Activated T-cell treated with anti-CD3 and anti-CD28 coated beads, Interleukin-2, amount 50 U/mL, for 1 hour (primary cell): ENCODE measurements around the gene TXNDC2.
"Not testable (repeated sequence)": the region's sequence is repeated elsewhere in the genome, so short reads cannot be mapped to it uniquely, and the experiment has no call there.

Source experiments
- DNase-seq: peaks from one replicate; pipeline ENCODE4 v3.0.0-alpha.2; 2020

The TXNDC2 gene

GRCh38 chr18:9885170-9886004 lies at the start of gene TXNDC2:
Gene TXNDC2, plus strand, starts transcription at chr18:9885973. Its CDS starts 708 bp downstream, at chr18:9886681.
- no peak for DNase-seq

- DNase-seq = no peak
These were observed 47.5 kb upstream of the TXNDC2 start for GRCh38 chr18:9838144-9838877.

- no peak for DNase-seq
These were observed 46.6 kb upstream of the TXNDC2 start for GRCh38 chr18:9839211-9839610.

GRCh38 chr18:9839853-9840252 lies 45.9 kb upstream of the TXNDC2 start:
- DNase-seq = no peak

- DNase-seq = no peak
These were observed 44.0 kb upstream of the TXNDC2 start for GRCh38 chr18:9841752-9842151.

GRCh38 chr18:9842448-9842847 lies 43.3 kb upstream of the TXNDC2 start:
- DNase-seq = no peak

GRCh38 chr18:9845256-9845655 lies 40.5 kb upstream of the TXNDC2 start:
- no peak for DNase-seq

GRCh38 chr18:9846162-9846925 lies 39.4 kb upstream of the TXNDC2 start:
- no peak for DNase-seq

GRCh38 chr18:9848170-9848879 lies 37.4 kb upstream of the TXNDC2 start:
- DNase-seq = no peak

GRCh38 chr18:9849407-9850283 lies 36.1 kb upstream of the TXNDC2 start:
- DNase-seq = no peak

- no peak for DNase-seq
These were observed 35.5 kb upstream of the TXNDC2 start for GRCh38 chr18:9850309-9850708.

- no peak for DNase-seq
These were observed 34.3 kb upstream of the TXNDC2 start for GRCh38 chr18:9851511-9851910.

- DNase-seq = no peak
These were observed 33.3 kb upstream of the TXNDC2 start for GRCh38 chr18:9852266-9853081.

- no peak for DNase-seq
These were observed 30.7 kb upstream of the TXNDC2 start for GRCh38 chr18:9854801-9855676.

GRCh38 chr18:9855681-9856080 lies 30.1 kb upstream of the TXNDC2 start:
- DNase-seq = no peak

- no peak for DNase-seq
These were observed 29.7 kb upstream of the TXNDC2 start for GRCh38 chr18:9856092-9856491.

- not testable (repeated sequence) for DNase-seq
These were observed 28.2 kb upstream of the TXNDC2 start for GRCh38 chr18:9857479-9857998.

- no peak for DNase-seq
These were observed 27.1 kb upstream of the TXNDC2 start for GRCh38 chr18:9858642-9859041.

- no peak for DNase-seq
These were observed 26.5 kb upstream of the TXNDC2 start for GRCh38 chr18:9859232-9859631.

GRCh38 chr18:9860682-9861081 lies 25.1 kb upstream of the TXNDC2 start:
- no peak for DNase-seq
